NCI-H2196 (cell line): Measurements from ENCODE around the gene SAMD14.

Experiments
- DNase-seq: peaks from one replicate; lab custom pipeline; 2025; ENCODE audit not compliant: unreplicated experiment; lab: John Stamatoyannopoulos, UW

Gene SAMD14

GRCh38 chr17:50113624-50114320, 16.2 kb downstream of the SAMD14 start:
- no peak for DNase-seq

- no peak for DNase-seq
Observed at GRCh38 chr17:50112694-50113093, 17.3 kb downstream of the SAMD14 start.

GRCh38 chr17:50111673-50112655, 18.0 kb downstream of the SAMD14 start:
- DNase-seq: no peak

- DNase-seq: no peak
Observed at GRCh38 chr17:50110591-50111349, 19.2 kb downstream of the SAMD14 start.

DNA sequence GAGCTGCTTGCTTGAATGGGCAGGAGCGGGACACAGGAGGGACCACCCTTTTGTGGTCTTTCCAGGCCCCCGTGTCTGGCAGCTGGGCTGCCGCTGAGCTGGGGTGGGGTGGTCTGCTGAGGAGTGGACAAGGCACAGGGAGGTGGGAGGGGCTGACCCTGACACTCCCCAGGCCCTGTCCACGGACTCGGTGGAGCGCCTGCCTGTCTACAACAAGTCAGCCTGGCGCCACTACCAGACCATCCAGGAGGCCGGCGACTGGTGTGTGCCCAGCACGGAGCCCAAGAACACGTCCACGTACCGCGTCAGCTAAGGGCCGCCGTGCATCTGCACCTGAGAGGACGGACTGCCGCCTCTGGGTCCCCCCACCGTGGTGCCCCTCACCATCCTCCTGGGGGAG, 20.2 kb downstream of the SAMD14 start:
- DNase-seq: no peak

- DNase-seq: no peak
Observed at GRCh38 chr17:50109207-50109606, 20.8 kb downstream of the SAMD14 start.

- no peak for DNase-seq
Observed at GRCh38 chr17:50108556-50108955, 21.4 kb downstream of the SAMD14 start.

DNA sequence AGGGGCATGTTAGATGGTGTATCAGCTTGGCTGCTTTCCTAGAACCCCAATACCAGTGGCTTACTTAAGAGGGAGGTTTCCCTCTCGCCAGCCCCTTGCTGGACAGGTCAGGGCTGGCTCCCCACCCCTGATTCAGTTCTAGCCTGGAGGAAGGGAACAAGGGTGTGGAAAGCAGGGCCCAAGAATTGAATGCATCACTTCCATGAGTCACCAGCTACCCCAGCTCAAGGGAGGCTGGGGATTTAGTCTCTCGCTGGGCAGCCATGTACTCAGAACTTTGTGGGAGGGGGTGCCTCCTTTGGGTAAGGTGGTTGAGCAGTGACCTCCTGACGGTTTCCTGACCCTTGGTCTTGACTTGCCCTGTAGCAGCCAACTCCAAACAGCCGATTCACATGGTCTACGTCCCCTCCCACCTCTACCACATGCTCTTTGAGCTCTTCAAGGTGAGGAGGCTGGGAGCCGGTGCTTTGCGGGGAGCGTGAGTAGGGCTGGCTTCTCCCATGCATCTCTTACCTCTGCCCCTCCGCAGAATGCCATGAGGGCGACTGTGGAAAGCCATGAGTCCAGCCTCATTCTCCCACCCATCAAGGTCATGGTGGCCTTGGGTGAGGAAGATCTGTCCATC, 22.1 kb downstream of the SAMD14 start:
- DNase-seq: no peak

DNA sequence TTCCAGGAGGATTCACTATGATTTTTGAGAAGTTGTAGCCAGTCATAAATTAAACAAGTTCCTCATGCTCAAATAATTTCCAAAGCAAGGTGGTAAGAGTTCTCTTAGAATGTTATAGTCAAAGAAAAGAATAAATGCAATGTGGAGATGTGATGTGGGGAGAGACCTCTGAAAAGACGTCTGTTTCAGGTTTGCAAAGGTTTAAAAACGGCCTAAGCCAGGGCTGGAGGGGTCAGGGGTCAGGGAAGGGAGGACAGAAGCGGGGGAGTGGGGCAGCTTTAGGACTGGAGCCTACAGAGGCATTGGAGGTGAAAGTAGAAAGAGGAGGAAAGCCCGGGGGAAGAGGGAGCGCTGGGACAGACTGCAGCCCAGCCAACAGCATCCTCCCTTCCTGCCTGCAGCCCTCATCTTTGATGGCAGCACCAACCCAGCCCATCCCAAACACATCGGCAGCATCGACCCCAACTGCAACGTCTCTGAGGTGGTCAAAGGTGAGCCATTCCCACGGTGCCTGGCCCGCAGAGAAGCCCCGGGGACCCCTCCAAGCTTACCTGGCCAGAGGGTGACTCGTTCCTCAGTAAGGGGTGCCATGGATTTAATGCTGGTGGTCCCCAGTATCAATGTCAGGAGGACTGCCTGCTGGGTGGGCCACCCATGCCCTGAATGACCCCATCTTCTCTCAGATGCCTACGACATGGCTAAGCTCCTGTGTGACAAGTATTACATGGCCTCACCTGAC, 23.4 kb downstream of the SAMD14 start:
- DNase-seq: no peak

DNA sequence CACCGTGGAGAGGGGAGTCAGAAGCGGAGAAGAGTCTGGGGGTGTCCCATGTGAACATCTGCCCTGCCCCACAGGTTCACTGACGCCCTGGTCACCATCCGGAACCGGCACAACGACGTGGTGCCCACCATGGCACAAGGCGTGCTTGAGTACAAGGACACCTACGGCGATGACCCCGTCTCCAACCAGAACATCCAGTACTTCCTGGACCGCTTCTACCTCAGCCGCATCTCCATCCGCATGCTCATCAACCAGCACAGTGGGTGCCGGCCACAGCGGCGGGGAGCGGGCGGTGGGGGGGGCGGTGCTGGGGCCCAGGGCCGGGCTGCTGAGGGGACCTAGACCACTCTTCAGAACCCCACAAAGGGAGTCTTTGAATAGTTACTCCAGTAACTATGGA, 24.1 kb downstream of the SAMD14 start:
- no peak for DNase-seq

- no peak for DNase-seq
Observed at GRCh38 chr17:50103941-50104340, 26.0 kb downstream of the SAMD14 start.

- DNase-seq: no peak
Observed at GRCh38 chr17:50103252-50103651, 26.7 kb downstream of the SAMD14 start.

DNA sequence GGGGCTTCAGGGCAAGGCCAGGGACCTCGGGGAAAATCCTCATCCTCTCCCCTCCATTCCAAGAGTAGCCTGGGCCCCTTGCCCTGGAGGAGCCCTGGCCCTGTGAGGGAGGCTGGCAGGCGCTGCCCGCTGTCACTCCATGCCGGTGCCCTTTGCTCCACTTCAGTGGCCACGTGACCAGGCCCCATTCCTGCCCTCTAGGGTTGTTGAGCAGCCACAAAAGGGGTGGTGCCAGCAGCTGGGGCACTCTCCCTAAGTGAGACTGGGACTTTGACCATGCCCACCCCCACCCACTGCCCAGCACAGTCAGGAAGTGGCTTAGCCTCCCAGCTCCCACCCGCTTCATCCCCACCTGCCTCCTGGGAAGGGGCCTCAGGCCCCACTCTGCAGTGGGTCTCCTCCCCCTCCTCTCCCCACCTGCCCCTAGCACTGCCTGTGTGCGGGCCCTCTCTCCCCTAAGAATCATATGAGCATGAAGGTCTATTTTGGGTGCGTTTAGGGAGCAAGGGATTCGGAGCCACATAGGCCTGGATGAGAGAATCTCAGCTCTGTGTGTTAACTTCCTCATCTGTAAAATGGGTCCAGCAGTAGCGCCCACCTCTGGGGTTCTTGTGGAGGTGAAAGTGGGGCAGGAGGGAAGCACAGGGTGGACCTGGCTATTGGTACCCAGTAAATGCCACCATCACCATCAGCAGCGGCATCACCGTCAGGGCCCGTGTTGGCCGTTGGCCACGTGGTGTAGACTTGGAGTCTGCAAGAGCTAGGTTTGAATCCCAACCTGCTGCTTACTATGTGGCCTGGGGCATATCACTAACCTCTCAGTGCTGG, 27.6 kb downstream of the SAMD14 start:
- DNase-seq: no peak

GRCh38 chr17:50101346-50102163, 28.4 kb downstream of the SAMD14 start:
- DNase-seq: no peak

DNA sequence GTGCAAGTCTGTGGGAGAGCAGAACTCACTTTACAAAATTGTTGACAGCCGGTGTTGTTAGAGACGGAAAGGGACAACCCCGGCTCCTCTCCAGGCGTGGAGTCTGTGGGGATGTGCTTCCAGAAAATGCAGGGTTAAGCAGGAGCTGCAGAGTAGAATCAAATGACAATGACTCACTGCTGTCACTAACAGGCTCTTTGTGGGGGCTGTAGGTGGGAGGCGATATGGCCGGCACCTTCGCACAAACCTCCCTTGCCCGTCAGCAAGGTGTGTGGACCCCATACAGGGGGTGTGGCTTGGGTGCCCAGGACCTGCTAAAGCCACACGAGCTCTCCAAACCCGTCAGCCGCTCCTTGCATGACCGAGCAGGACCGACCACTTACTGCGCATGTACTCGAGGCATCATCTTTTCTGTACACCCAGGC, 29.0 kb downstream of the SAMD14 start:
- no peak for DNase-seq

DNA sequence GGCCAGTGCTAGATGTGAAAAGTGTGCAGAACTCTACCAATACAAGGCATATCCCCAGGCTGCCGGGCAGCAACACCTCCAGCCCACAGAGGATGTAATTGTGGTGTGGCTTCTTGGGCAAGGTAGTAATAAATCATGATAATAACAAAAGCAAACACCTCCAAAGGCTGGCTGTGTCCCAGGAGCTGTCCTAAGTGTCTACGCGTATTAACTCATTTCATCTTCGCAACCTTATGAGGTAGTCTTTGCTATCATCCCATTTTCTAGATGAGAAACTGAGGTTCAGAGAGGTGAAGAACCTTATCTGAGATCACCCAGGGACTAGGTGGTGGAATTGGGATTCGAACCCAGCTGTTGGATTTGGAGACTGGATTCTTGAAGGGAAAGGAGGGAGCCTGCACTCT, 29.5 kb downstream of the SAMD14 start:
- DNase-seq: no peak

DNA sequence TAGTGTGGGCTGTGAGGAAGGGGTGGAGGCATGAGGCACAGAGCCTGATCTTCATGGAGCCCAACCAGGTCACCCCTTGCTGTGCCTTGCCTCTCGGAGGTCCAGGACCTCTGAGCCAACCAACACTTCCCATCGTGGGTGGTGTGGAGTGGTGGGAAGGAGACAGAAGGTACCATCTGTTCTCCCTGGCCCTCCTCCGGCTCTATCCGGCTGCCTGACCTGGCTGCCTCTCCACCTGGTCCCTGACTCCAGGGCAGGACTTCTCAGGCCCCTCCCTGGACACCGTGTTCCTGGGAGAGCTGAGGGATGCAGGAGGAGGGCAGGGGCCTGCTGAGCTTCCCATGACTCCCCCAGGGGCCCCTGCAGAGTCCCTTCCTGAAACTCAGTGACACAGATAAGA, 31.0 kb downstream of the SAMD14 start:
- DNase-seq: no peak

GRCh38 chr17:50098583-50098982, 31.4 kb downstream of the SAMD14 start:
- DNase-seq: no peak

DNA sequence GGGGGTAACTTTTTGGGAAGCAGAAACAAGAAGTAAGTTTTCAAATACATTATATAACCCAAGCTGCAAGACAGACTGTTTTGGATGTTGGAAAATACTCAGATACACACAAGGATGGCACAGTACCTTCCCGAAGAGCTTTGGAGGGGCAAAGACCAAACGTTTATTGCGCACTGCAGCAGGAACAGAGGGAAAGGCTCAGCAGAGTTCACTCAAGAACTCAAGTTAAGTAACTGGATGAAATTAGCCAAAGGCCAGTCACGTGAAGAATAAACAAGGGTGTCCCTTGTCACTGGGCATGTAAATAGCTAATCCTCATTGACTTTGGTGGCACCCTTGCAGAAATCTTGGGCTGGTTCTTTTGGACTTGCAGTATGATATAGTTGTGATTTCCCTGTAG, 32.0 kb downstream of the SAMD14 start:
- no peak for DNase-seq
